IgD-negative memory B cell (primary cell): Measurements from ENCODE around the gene ACSS3. TPM values are rescaled to one million over a fixed set of nuclear protein-coding genes. Genes with fewer than 3 reads are reported as not detected.

Experiments
- polyA plus RNA-seq: library from polyadenylated mRNA; unstranded; fragments of 300-500 nt; fragmentation: Illumina TruSeq; gene quantifications from one replicate; pipeline ENCODE4 v1.2.3, GENCODE V29; 2021

Gene ACSS3
- polyA plus RNA-seq, 1 donor from 2014 or later: not detected

Other genes starting within 250 kb of the ACSS3 start
- not detected for gene LIN7A, start 140.1 kb upstream of the ACSS3 start, polyA plus RNA-seq